HepG2 (cell line): ENCODE data around the gene ART3. TPM values are rescaled to one million over a fixed set of nuclear protein-coding genes. Genes with fewer than 3 reads are reported as not detected.

ENCODE experiments used
- CBFB ChIP-seq: sonication (generic); formaldehyde crosslinking; IDR thresholded peaks from 2 replicates; pipeline ENCODE4 v1.4.0; 2020; ENCODE audit warnings: missing genetic modification reagents
- FLYWCH1 ChIP-seq: sonication (generic); formaldehyde crosslinking; IDR thresholded peaks from 2 replicates; pipeline ENCODE4 v1.8.1; 2023; ENCODE audit warnings: mild to moderate bottlenecking, missing genetic modification reagents
- HES4 ChIP-seq: sonication (generic); formaldehyde crosslinking; IDR thresholded peaks from 2 replicates; pipeline ENCODE4 v1.9.0; 2021; ENCODE audit warnings: mild to moderate bottlenecking, missing genetic modification reagents, borderline replicate concordance
- HOXA9 ChIP-seq: sonication (generic); formaldehyde crosslinking; IDR thresholded peaks from 2 replicates; pipeline ENCODE4 v1.8.1; 2022; ENCODE audit warnings: missing genetic modification reagents, mild to moderate bottlenecking, moderate library complexity, borderline replicate concordance
- KDM3A ChIP-seq: IDR thresholded peaks from 2 replicates; pipeline ENCODE4 v1.6.1; 2018; ENCODE audit warnings: low read depth, missing compliant biosample characterization
- KLF6 ChIP-seq: IDR thresholded peaks from 2 replicates; pipeline ENCODE4 v1.8.0; 2016; ENCODE audit warnings: missing biosample characterization, missing genetic modification reagents
- RXRA ChIP-seq: sonication (generic); formaldehyde crosslinking; IDR thresholded peaks from 2 replicates; pipeline ENCODE4 v1.5.1; 2020; ENCODE audit warnings: missing genetic modification reagents
- TBX2 ChIP-seq: sonication (generic); formaldehyde crosslinking; IDR thresholded peaks from 2 replicates; pipeline ENCODE4 v1.5.0; 2020; ENCODE audit warnings: missing genetic modification reagents, mild to moderate bottlenecking, borderline replicate concordance
- TCF7L2 ChIP-seq: IDR thresholded peaks from 2 replicates; pipeline ENCODE4 v1.6.1; 2011; ENCODE audit warnings: mild to moderate bottlenecking, low read depth, low read length, moderate library complexity
- TGIF2 ChIP-seq: IDR thresholded peaks from 2 replicates; pipeline ENCODE4 v1.6.1; 2016; ENCODE audit warnings: control low read depth, missing compliant biosample characterization
- ZNF17 ChIP-seq: sonication (generic); formaldehyde crosslinking; IDR thresholded peaks from 2 replicates; pipeline ENCODE4 v1.5.0; 2020; ENCODE audit warnings: mild to moderate bottlenecking, missing genetic modification reagents
- ZNF224 ChIP-seq: sonication (generic); formaldehyde crosslinking; IDR thresholded peaks from 2 replicates; pipeline ENCODE4 v1.5.0; 2020; ENCODE audit warnings: mild to moderate bottlenecking, missing genetic modification reagents
- ZNF234 ChIP-seq: sonication (generic); formaldehyde crosslinking; conservative IDR thresholded peaks from 2 replicates; pipeline ENCODE4 v1.5.1; 2020; ENCODE audit warnings: mild to moderate bottlenecking, missing genetic modification reagents
- polyA plus RNA-seq, 8 experiments: library from polyadenylated mRNA; depleted of rRNA in 3 of 8; stranded (reverse) in 7 of 8; unstranded in 1 of 8; fragments of >200 nt; fragmentation: Illumina TruSeq in 4 of 8; extraction: Trizol in 4 of 8; gene quantifications; 2 replicates each; pipeline versions ENCODE4 v1.2.1 to v1.2.3, GENCODE V29; 2011 to 2016; ENCODE audit warnings: low read depth in 4 of 8, missing spikeins in 1 of 8, mixed read lengths in 1 of 8; ENCODE audit not compliant: insufficient read depth in 1 of 8
- total RNA-seq, 5 experiments: library from RNA; depleted of rRNA; stranded (reverse); fragments of >200 nt; fragmentation: Illumina TruSeq; extraction: Trizol; gene quantifications; 2 replicates each; pipeline ENCODE4 v1.2.3, GENCODE V29; 2016; ENCODE audit warnings: low read depth in 1 of 5
- TF ChIP-seq, protein P1 (sequence below): IDR thresholded peaks from 2 replicates; pipeline ENCODE4 v1.6.1; 2016; ENCODE audit warnings: missing biosample characterization, missing genetic modification reagents, low read depth
- TF ChIP-seq, protein P2 (sequence below): sonication (generic); formaldehyde crosslinking; IDR thresholded peaks from 2 replicates; pipeline ENCODE4 v1.5.0; 2020; ENCODE audit warnings: missing genetic modification reagents
- TF ChIP-seq, protein P3 (sequence below): sonication (generic); formaldehyde crosslinking; IDR thresholded peaks from 2 replicates; pipeline ENCODE4 v1.5.1; 2020; ENCODE audit warnings: missing genetic modification reagents, mild to moderate bottlenecking, borderline replicate concordance

ART3 gene
- total and polyA plus RNA-seq, 2 of the 13 experiments (the other 11 are each of a cell fraction or from before 2014, with no cell fraction given) = not detected

DNA sequence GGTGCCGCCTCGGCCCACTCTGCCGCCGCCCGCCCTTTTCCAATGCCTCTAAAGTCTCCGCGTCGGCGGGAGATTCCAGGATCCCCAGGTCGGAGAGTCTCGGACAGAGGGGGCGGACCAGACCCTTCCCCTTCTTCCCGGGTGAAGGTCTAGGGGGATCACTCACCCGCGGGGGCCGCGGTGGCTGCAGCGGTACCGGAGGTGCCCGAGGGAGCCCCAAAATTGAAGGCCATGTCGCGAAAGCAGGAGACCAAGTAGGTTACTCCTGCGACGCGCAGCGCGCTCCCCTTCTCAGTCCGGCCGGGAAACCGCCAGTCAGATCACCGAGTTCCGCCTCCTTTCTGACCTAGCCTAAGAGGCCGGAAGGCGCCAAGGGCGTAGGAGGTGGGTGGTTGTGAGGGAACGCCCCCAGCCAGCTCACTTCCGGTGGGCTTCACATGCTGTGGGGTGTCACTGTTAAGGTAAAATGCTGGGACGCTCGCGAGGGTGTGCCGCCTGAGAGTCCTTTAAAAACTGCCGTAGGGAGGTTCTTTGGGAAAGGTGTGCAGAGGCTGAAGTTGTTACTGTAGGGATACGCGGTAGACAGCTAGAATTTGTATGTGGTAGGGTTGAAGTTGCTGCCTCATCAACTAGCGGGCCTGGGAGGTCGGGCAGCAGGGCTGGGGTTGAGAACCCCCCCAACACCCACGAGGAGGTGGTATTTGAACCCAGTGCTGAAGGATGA, 73.8 kb downstream of the ART3 start, which contains the start of gene NUP54 (continued):
- TF ChIP-seq, protein P1, sequence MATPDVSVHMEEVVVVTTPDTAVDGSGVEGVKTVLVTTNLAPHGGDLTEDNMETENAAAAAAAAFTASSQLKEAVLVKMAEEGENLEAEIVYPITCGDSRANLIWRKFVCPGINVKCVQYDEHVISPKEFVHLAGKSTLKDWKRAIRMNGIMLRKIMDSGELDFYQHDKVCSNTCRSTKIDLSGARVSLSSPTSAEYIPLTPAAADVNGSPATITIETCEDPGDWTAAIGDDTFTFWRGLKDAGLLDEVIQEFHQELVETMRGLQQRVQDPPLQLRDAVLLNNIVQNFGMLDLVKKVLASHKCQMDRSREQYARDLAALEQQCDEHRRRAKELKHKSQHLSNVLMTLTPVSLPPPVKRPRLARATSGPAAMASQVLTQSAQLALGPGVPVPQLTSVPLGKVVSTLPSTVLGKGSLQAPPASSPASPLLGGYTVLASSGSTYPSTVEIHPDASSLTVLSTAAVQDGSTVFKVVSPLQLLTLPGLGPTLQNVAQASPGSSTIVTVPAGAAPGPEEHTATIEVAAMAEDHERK (CRISPR knock-in tag) = peak; percentile 71
- peak; percentile 93 for TF ChIP-seq TBX2 (CRISPR knock-in tag)
- peak; percentile 97 for TF ChIP-seq TGIF2
- TF ChIP-seq KLF6 (CRISPR knock-in tag) = peak; percentile 91
- no peak for TF ChIP-seq FLYWCH1 (CRISPR knock-in tag)
- TF ChIP-seq TCF7L2 = no peak
- peak; percentile 96 for TF ChIP-seq ZNF224 (CRISPR knock-in tag)
- TF ChIP-seq, protein P2, sequence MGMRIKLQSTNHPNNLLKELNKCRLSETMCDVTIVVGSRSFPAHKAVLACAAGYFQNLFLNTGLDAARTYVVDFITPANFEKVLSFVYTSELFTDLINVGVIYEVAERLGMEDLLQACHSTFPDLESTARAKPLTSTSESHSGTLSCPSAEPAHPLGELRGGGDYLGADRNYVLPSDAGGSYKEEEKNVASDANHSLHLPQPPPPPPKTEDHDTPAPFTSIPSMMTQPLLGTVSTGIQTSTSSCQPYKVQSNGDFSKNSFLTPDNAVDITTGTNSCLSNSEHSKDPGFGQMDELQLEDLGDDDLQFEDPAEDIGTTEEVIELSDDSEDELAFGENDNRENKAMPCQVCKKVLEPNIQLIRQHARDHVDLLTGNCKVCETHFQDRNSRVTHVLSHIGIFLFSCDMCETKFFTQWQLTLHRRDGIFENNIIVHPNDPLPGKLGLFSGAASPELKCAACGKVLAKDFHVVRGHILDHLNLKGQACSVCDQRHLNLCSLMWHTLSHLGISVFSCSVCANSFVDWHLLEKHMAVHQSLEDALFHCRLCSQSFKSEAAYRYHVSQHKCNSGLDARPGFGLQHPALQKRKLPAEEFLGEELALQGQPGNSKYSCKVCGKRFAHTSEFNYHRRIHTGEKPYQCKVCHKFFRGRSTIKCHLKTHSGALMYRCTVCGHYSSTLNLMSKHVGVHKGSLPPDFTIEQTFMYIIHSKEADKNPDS = peak; percentile 78; the same call in 1 of the 2 replicates
- peak; percentile 45; the same call in 1 of the 2 replicates for TF ChIP-seq RXRA
- TF ChIP-seq CBFB (CRISPR knock-in tag) = peak; percentile 85
- TF ChIP-seq HOXA9 (CRISPR knock-in tag) = no peak
- TF ChIP-seq ZNF17 (CRISPR knock-in tag) = no peak; the same call in 1 of the 2 replicates
- TF ChIP-seq ZNF234 = no peak
- TF ChIP-seq KDM3A (CRISPR knock-in tag) = peak; percentile 70; the same call in 1 of the 2 replicates
- TF ChIP-seq, protein P3, sequence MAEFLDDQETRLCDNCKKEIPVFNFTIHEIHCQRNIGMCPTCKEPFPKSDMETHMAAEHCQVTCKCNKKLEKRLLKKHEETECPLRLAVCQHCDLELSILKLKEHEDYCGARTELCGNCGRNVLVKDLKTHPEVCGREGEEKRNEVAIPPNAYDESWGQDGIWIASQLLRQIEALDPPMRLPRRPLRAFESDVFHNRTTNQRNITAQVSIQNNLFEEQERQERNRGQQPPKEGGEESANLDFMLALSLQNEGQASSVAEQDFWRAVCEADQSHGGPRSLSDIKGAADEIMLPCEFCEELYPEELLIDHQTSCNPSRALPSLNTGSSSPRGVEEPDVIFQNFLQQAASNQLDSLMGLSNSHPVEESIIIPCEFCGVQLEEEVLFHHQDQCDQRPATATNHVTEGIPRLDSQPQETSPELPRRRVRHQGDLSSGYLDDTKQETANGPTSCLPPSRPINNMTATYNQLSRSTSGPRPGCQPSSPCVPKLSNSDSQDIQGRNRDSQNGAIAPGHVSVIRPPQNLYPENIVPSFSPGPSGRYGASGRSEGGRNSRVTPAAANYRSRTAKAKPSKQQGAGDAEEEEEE (CRISPR knock-in tag) = peak; percentile 47; the same call in 1 of the 2 replicates
- TF ChIP-seq HES4 (CRISPR knock-in tag) = 0 out of 2 replicates have a peak, but pooled peaks have one; percentile 26
